VCaP (cell line): ENCODE measurements around the gene RPA1.

ENCODE experiments used
- H3K27ac ChIP-seq: fragments of 450-650 bp; 2 replicates; pipeline ENCODE4 v1.5.1; 2017
- CTCF ChIP-seq: fragments of 450-650 bp; conservative IDR thresholded peaks from 2 replicates; pipeline ENCODE4 v1.5.1; 2017; ENCODE audit warnings: mild to moderate bottlenecking, moderate library complexity

RPA1 gene

GRCh38 chr17:1897105-1897656, 67.4 kb downstream of the RPA1 start:
- no peak overlapping the region for H3K27ac ChIP-seq
- no peak for TF ChIP-seq CTCF

- no peak overlapping the region for H3K27ac ChIP-seq
- no peak for TF ChIP-seq CTCF
Measured at GRCh38 chr17:1898332-1898731, 68.5 kb downstream of the RPA1 start.

GRCh38 chr17:1898872-1899271, 69.1 kb downstream of the RPA1 start:
- H3K27ac ChIP-seq, result no peak overlapping the region
- no peak for TF ChIP-seq CTCF

- peak; percentile 33 for TF ChIP-seq CTCF
- no peak overlapping the region for H3K27ac ChIP-seq
Measured at GRCh38 chr17:1899403-1900000, 69.7 kb downstream of the RPA1 start.

GRCh38 chr17:1904273-1905182, 74.7 kb downstream of the RPA1 start:
- no peak for TF ChIP-seq CTCF
- peak overlapping the region; percentile 21; the same call in 1 of the 2 replicates for H3K27ac ChIP-seq

- no peak overlapping the region; the same call in 1 of the 2 replicates for H3K27ac ChIP-seq
- no peak for TF ChIP-seq CTCF
Measured at GRCh38 chr17:1905190-1905913, 75.5 kb downstream of the RPA1 start.

GRCh38 chr17:1906662-1907101, 76.9 kb downstream of the RPA1 start:
- TF ChIP-seq CTCF, result no peak
- no peak overlapping the region for H3K27ac ChIP-seq
